Erythroblast (primary cell): ENCODE measurements around the gene RASSF5.

Experiments used
- DNase-seq, 2 experiments: peaks; one replicate each; lab custom pipeline; 2025; lab: John Stamatoyannopoulos, UW
- GATA1 ChIP-seq: IDR thresholded peaks from 2 replicates; pipeline ENCODE4 v1.6.1; 2011; ENCODE audit warnings: low read depth, mild to moderate bottlenecking, control low read depth, low read length, moderate library complexity
- POLR2A ChIP-seq: IDR thresholded peaks from 2 replicates; pipeline ENCODE4 v1.6.1; 2011; ENCODE audit warnings: mild to moderate bottlenecking, low read length

The RASSF5 gene

DNA sequence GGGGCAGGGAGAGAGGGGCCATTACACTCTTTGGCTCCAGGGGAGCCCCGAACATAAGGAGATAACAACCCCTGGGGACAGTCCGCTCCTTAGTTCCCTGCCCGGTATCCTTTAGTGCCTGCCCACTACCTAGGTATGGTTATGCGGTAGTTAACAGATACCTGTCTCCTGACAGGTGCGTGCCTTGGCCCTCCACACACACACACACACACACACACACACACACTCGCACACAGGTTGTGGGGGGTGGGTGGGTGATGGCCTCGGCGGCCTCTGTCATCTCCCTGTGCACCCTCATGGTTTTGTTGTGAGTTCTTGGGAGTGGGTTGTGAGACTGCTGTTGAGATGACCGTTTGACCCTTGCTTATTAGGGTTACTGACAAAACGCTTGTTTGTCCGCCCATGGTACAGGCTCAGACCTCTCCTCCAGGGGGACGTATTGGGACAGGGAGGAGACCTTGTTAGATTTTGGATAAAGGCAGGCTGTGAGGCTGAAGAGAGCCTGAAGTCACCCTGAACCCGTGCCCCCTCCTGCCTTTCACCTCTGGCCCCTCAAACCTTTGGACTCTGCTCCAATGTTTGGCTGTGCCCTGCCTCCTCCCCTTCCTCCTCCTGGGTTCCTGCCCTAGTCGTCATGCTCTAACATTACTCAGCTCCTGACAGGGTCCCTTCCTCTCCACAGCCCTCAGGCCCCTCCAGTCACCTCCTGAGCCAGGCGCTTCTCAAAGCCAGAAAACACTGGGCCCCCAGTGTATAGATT, 979 bp downstream of the RASSF5 start:
- DNase-seq = no peak
- TF ChIP-seq GATA1 = no peak
- TF ChIP-seq POLR2A = no peak

DNA sequence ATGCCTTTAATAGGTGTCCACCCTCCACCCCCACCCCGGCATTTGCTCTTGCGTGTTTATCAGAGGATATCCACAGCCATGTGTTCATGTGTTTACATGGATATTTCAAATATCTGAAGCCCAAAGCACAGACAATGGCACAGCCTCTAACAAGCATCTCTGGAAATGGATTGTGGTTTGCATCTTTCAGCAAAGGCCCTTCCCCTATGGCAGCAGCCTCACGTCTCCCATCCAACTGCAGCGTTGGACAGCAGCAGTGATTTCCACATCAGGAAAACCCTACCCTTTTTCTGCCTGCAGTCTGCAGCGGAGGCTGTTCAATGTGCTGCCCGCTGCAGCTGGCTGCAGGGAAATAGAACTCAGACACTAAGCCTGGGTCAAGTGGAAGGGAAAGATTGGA, 1.6 kb downstream of the RASSF5 start:
- DNase-seq = no peak
- TF ChIP-seq GATA1 (no peak), POLR2A (no peak)

DNA sequence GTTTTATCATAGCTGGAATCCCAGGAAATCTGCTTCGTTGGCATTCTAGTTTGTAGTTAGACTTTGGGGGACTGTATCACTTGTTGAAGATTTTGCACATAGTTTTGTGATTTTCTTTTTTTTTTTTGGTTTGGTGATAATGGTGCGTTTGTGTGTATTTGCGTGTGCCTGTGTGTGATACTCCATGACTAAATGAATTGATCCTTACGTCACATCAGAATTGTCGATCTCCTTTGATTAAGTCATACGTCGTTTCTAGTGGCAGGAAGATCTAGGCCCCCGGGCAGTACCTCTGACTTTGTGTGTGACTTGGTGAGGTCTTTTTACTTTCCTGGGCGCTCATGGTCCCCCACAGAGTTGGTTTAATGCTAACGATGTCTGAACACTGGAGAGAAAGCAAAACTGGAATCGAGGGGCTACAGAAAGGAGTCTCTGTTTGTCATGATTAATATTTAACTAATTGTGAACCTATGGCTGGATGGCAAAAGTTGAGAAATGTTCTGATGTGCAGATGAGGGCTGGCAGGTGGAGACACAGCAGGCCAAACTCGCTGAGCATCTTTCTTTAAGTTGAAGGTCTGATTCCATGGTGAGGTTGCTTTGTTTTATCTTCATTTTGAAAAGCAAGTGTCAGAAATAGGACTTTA, 2.4 kb downstream of the RASSF5 start:
- DNase-seq = no peak
- TF ChIP-seq POLR2A (no peak), GATA1 (no peak)

DNA sequence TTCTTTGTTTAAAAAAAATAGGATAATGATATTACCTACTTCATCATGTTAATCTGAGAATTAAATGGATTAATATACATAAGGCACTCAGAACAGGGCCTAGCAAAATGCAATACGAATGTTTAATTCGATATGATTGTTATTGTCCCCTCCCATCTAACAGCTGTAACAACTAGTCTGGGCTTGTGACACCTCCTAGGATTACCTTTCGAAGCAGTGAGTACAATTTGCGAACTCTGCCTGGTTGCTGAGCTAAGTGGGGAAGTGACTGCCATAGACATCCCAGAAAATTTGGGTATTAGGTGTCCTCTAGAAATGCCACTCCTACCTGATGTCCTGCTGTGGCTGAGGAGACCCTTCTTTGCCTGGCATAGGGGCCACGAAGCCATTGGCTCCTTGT, 3.0 kb downstream of the RASSF5 start:
- no peak for DNase-seq
- TF ChIP-seq GATA1 (no peak), POLR2A (no peak)

DNA sequence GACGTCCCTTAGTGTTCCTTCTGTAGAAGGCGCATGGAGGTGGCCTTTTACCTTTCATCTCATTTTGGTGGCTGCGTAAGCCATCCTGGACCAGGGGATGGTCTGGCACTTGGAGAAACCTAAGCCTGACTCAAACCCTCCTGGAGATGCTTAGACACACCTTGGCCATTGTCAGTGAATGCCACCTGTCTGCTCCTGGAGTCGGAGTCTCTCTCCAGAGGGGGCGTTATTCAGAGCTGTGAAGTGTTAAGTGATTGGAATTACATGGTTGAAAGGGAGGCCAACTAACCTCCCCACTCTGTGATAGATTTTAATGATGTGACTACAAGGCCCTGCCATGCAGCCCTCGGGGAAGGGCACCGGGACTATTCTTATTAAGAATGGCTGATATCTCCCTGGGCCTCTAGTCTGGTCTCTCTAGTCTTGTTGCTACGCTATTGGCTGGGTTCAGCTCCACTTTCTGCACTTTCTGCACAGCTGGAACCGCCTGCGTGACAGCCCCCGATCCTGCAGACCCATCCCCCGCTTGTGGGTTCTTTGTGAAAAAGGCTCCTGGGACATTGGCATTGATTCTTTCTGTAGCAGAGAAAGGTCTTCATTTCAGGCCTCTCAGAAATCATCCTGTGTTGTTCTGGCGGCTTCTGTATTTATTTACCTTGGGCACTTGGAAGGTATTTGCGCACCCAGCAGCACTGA, 4.2 kb downstream of the RASSF5 start:
- DNase-seq = no peak
- TF ChIP-seq GATA1 (no peak), POLR2A (no peak)

DNA sequence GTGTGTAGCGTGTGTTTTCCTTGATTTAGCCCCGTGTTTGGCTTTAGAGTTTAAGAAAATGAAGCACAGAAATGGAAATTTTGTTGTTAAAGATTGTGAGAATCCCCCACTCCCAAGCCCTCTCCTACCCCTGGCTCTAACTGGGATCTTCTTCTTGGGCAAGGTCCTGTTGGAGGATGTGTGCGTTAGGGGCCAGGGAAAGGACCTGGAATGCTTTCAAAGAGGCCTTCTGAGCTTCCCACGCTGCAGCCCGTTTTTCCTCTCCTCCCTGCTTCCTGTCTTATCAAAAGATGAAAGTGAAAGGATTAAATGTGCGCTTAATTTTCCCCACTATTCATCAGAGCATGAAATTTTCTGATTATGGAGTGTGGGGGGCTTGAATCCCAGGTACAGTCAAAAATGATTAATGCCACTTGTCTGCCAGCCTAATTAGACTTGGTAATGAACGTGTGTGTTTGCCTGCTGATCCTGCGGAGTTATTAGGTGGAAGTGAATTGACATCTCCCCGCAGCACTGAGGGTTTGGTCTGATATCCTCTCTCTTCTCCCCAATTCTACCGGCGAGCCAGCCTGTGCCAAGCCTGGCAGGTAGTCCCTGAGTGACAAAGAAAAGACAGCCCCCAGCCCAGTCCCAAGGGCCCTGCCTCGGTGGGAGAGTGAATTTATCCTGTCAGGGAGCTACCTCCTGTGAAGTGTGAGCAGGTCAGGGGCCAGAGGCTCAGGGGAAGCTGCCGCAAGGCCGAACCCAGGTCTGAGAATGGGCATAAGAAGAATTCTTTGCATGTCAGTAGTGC, 4.9 kb downstream of the RASSF5 start:
- DNase-seq = no peak
- no peak for TF ChIP-seq POLR2A
- TF ChIP-seq GATA1 = no peak

DNA sequence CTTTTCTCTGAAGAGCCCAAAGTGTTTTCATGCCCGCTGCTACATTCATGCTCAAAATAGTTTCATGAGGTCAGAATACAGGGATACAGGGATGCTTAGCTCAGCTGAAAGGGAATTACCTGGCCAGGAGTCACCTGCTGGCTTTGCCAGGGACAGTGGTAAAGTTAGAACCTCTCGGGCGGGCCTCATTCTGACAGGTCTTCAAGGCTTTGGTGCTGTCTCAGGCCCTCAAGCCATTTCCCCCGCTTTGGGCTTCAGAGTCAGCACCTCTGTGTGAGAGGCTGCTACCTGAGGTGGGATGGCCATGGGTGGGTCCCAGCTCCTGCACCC, 5.5 kb downstream of the RASSF5 start:
- TF ChIP-seq POLR2A (no peak), GATA1 (no peak)
- DNase-seq = no peak

DNA sequence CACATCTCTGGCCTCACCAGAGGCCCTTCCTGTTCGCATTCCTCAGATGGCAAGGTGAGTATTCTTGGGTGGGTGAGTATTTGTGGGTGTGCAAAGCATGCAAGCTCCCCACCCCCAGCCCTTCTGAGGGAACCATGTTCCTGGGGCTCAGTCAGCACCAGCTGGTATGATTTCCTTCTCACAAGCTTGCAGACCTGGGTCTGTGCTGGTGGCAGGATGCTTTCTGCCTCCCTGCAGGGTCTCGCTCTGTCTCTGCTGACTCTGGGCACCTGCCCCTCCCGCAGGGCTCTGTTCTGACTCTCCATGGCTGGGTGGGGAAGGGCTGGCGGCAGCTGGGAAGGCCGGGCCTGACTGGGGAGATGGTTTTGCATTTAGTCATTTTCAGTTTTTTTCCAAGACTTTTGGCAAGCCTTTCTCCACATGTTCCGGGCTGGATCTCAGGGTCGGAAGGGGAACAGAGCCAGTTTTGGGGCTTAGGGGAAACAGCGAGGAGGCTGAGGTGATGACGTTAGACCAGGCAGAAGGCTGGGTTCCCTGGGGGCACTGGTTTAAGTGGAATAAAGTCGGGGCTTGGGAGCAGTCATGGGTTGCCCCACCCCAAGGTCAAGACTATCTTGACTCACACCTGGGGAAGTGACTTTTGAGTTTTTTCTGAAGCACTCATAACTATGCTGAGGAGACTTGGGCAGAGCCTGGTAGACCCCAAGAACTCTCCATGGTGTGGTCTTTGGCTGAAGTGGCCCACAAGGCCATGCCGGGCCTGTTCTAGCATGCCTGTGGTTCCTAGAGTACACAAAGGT, 6.2 kb downstream of the RASSF5 start:
- DNase-seq = no peak
- TF ChIP-seq POLR2A = no peak
- no peak for TF ChIP-seq GATA1

DNA sequence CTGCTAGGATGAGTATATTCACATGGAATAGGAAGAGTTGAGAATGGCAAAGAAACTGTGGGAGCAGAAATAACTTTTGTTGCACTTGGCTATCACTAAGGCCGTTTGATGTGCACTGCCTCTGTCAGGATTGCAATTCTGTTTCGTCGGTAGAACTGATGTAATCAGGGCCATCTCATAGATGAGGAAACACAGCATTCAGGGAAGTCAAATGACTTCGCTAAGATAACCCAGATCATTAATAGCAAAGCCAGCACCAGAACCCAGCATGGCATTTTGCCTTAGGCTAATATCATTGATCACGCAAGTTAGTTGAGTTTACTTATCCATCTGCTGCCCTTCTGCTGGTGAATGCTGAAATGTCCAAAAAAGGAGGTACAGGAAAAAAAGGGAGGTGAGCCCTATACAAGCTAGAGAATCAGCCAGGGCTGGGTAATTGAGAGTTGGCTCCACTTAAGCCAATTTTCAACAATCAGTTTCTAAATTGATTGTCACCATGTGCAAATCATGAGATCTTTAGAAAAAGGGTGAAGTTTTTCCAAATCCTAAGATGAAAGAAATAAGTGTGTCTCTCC, 7.6 kb downstream of the RASSF5 start:
- DNase-seq = no peak
- TF ChIP-seq POLR2A = no peak
- no peak for TF ChIP-seq GATA1

DNA sequence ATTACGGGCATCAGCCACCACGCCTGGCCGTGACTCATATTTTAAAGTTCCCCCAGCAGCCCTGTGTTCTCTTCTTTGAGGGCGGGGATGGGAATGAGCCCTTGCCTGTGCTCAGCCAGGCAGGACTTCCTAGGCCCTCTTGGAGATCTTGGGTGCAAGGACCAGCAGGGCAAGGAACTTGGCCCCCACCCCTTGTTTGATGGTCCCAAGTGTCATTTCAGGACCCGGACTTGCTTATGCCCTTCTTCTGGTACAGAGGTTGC, 9.3 kb downstream of the RASSF5 start:
- no peak for DNase-seq
- no peak for TF ChIP-seq GATA1
- TF ChIP-seq POLR2A = no peak

DNA sequence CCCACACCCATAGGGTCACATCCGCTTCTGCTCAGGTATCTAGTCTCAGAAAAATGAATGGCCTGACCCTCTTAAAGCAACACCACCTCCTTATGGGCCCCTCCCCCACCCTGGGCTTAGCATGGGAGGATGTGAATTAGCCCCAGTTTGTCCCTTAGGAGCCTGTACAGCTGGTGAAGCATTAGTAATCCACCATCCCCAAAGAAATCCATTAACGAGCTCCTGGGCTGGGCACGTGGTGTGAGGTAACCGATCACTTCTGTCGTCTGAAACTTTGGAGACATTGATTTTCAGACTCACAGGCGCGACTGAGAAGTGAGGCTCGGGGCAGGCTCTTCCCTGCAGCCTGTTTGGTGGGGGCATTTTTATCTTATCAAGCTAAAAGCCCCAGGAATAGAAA, 10.5 kb downstream of the RASSF5 start:
- no peak for TF ChIP-seq GATA1
- no peak for TF ChIP-seq POLR2A
- no peak for DNase-seq

DNA sequence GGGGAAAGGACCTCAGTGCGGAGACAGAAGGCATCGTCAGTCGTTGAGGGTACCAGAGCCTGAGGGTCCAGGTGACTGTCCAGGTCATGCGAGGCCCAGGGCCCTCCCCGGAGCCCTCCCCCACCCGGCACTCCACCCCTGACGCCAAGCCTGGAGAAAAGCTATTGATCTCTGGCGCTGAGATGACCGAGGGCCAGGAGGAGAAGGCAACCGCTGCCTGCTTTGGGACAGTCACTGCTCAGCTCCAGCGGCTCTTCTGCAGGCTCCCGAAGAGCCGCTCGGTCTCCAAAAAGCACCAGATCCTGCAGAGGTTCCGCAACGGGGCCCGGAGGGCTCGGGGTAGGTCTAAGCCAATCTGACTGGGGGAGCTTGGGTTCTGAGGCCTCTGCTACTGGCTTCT, 10.9 kb downstream of the RASSF5 start:
- DNase-seq = no peak
- no peak for TF ChIP-seq POLR2A
- TF ChIP-seq GATA1 = no peak

DNA sequence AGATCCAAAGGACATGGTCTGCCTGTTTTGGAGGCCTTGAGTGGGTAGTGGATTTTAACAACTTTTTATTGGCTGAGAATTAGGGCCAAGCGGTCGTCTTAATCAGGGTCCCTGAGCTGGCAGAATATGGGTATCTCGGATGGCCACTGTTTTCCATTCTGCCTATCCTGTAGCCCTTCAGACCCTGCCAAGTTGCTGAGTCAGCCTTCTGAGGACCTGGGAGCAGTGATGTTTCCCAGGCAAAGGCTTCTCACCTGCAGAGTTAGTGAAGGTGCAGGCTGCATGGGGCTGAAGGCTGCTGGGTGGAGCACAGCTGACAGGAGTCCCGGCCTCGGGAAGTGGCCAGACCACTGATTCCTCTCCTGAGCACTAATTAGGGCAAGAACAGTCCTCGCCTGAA, 11.4 kb downstream of the RASSF5 start:
- no peak for DNase-seq
- no peak for TF ChIP-seq POLR2A
